Endothelial cell of umbilical vein (primary cell): ENCODE data around the gene JAKMIP3. TPM values are rescaled to one million over a fixed set of nuclear protein-coding genes. Genes with fewer than 3 reads are reported as not detected.

Experiments used
- BruUV-seq: library from RNA; stranded (reverse); fragments of 400-500 nt; replicated peaks from 2 replicates; lab custom pipeline; 2021; lab: Mats Ljungman, UMichigan
- CTCF ChIA-PET: fragments of 300-600, 350-600 bp; sonication (Branson Sonifier 250); formaldehyde crosslinking; loops from one replicate; lab custom pipeline; 2021; ENCODE audit warnings: antibody characterized with exemption, inconsistent platforms; lab: Charles Lee
- POLR2A ChIA-PET: fragments of 300-600, 350-600 bp; sonication (Branson Sonifier 250); formaldehyde crosslinking; loops from one replicate; lab custom pipeline; 2021; ENCODE audit warnings: antibody characterized with exemption, inconsistent platforms; lab: Charles Lee
- DNase-seq: peaks from one replicate; pipeline ENCODE4 v3.0.0-alpha.2; 2011; ENCODE audit warnings: low read depth, low spot score
- FAIRE-seq: peaks from 2 replicates; lab custom pipeline; 2011; peaks lifted over from hg19 to GRCh38; lab: Jason Lieb, UNC
- H2AFZ ChIP-seq: 2 replicates; pipeline ENCODE4 v1.6.0; 2012; ENCODE audit warnings: low read depth, low read length, control low read depth, inconsistent platforms
- H3K27ac ChIP-seq: 2 replicates; pipeline ENCODE4 v1.5.1; 2011; ENCODE audit warnings: low read depth, mild to moderate bottlenecking, control low read depth, low read length, moderate library complexity; ENCODE audit not compliant: insufficient read depth
- H3K27me3 ChIP-seq, 2 experiments: 2 replicates each; pipeline versions ENCODE4 v1.6.0 to v1.6.1; 2011; ENCODE audit warnings: low read length in 2 of 2, mixed read lengths in 1 of 2; ENCODE audit not compliant: control insufficient read depth in 2 of 2, insufficient read depth in 2 of 2
- H3K36me3 ChIP-seq, 2 experiments: 2 replicates in 1 of 2; 3 replicates in 1 of 2; pipeline ENCODE4 v1.5.1; 2011; ENCODE audit warnings: low read length in 2 of 2, mild to moderate bottlenecking in 1 of 2, moderate library complexity in 1 of 2; ENCODE audit not compliant: control insufficient read depth in 2 of 2, insufficient read depth in 2 of 2; ENCODE audit errors: extremely low read depth in 1 of 2
- H3K4me1 ChIP-seq: 3 replicates; pipeline ENCODE4 v1.5.1; 2011; ENCODE audit warnings: mild to moderate bottlenecking, low read length; ENCODE audit not compliant: control insufficient read depth, insufficient read depth; ENCODE audit errors: extremely low read depth
- H3K4me2 ChIP-seq: 2 replicates; pipeline ENCODE4 v1.6.1; 2011; ENCODE audit warnings: low read length, control low read depth, mixed read lengths; ENCODE audit not compliant: insufficient read depth
- H3K4me3 ChIP-seq, 3 experiments: fragments of 200-600 bp in 1 of 3; sonication (generic), shearing (Covaris generic) in 1 of 3; replicated peaks in 1 of 3; 2 replicates each; pipeline ENCODE4 v1.5.1; 2011 to 2016; ENCODE audit warnings: control low read depth in 3 of 3, low read length in 3 of 3, mild to moderate bottlenecking in 2 of 3, inconsistent platforms in 1 of 3, low read depth in 1 of 3, moderate library complexity in 1 of 3; ENCODE audit not compliant: insufficient read depth in 1 of 3
- H3K79me2 ChIP-seq: 2 replicates; pipeline ENCODE4 v1.6.0; 2012; ENCODE audit warnings: low read length, inconsistent platforms; ENCODE audit not compliant: control insufficient read depth, insufficient read depth
- H3K9ac ChIP-seq: replicated peaks from 2 replicates; pipeline ENCODE3; 2011; ENCODE audit warnings: low read length, control low read depth; ENCODE audit not compliant: insufficient read depth; ENCODE audit errors: extremely low read depth
- H3K9me1 ChIP-seq: replicated peaks from 3 replicates; pipeline ENCODE4 v1.6.0; 2011; ENCODE audit warnings: mild to moderate bottlenecking, low read length; ENCODE audit not compliant: control insufficient read depth, insufficient read depth; ENCODE audit errors: extremely low read depth
- H3K9me3 ChIP-seq: replicated peaks from 2 replicates; pipeline ENCODE4 v1.5.1; 2012; ENCODE audit warnings: low read length, inconsistent platforms; ENCODE audit not compliant: control insufficient read depth, insufficient read depth
- H4K20me1 ChIP-seq: replicated peaks from 2 replicates; pipeline ENCODE3; 2011; ENCODE audit warnings: mild to moderate bottlenecking, low read length; ENCODE audit not compliant: control insufficient read depth, insufficient read depth; ENCODE audit errors: extremely low read depth
- EZH2 ChIP-seq: IDR thresholded peaks from 2 replicates; pipeline ENCODE4 v1.6.1; 2012; ENCODE audit warnings: borderline replicate concordance, low read depth, mild to moderate bottlenecking, moderate library complexity, low read length, inconsistent platforms; ENCODE audit not compliant: severe bottlenecking
- FOS ChIP-seq: IDR thresholded peaks from 2 replicates; pipeline ENCODE4 v1.6.1; 2011; ENCODE audit warnings: mild to moderate bottlenecking, low read length, moderate library complexity, borderline replicate concordance; ENCODE audit not compliant: insufficient read depth
- GATA2 ChIP-seq: IDR thresholded peaks from 2 replicates; pipeline ENCODE4 v1.7.0; 2011; ENCODE audit warnings: low read depth, mild to moderate bottlenecking, moderate library complexity, mixed read lengths, low read length; ENCODE audit not compliant: insufficient read length, insufficient read depth
- MYC ChIP-seq: IDR thresholded peaks from one replicate; pipeline ENCODE4 v1.6.1; 2011; ENCODE audit warnings: mild to moderate bottlenecking, low read depth, low read length
- POLR2A ChIP-seq: IDR thresholded peaks from 2 replicates; pipeline ENCODE4 v1.6.1; 2012; ENCODE audit warnings: low read depth, mild to moderate bottlenecking, control low read depth, low read length
- POLR2AphosphoS5 ChIP-seq: IDR thresholded peaks from 2 replicates; pipeline ENCODE4 v1.6.1; 2012; ENCODE audit warnings: low read depth, mild to moderate bottlenecking, control low read depth, low read length, moderate library complexity; ENCODE audit not compliant: insufficient read depth
- dilution Hi-C: fragments of 300-500 bp; cut with MboI; formaldehyde crosslinking; loops from one replicate; pipeline ENCODE4 v1.15.0; 2019; ENCODE audit warnings: low sequenced_read_pairs; ENCODE audit not compliant: extremely low pct_ligation_motif_present
- intact Hi-C: fragments of 100-400 bp; cut with micrococcal nuclease; formaldehyde crosslinking; loops from one replicate; pipeline ENCODE4 v1.10.0; 2022
- polyA plus RNA-seq, 4 experiments: library from polyadenylated mRNA; depleted of rRNA in 3 of 4; stranded (reverse) in 3 of 4; unstranded in 1 of 4; fragments of >200 nt; gene quantifications; 2 replicates each; pipeline versions ENCODE4 v1.2.1 to v1.2.3, GENCODE V29; 2011 to 2012; ENCODE audit warnings: missing spikeins in 1 of 4
- total RNA-seq: library from RNA; stranded (reverse); gene quantifications from 2 replicates; pipeline ENCODE4 v1.2.3, GENCODE V29; 2021
- TF ChIP-seq, protein P1 (sequence below), 2 donors: IDR thresholded peaks; 1 replicate in 1 of 2; 2 replicates in 1 of 2; pipeline ENCODE4 v1.5.1; 2011; ENCODE audit warnings: low read length in 2 of 2, mild to moderate bottlenecking in 2 of 2, moderate library complexity in 2 of 2, control low read depth in 1 of 2, inconsistent platforms in 1 of 2, low read depth in 1 of 2; ENCODE audit not compliant: insufficient read depth in 1 of 2; ENCODE audit errors: extremely low read depth in 1 of 2

Gene JAKMIP3
- total and polyA plus RNA-seq, 2 donors (not counting 3 experiments of a cell fraction or from before 2014, with no cell fraction given) = 0.01 TPM; not detected in 1

GRCh38 chr10:132095403-132096113, 29.8 kb downstream of the JAKMIP3 start:
- no TSS peak for BruUV-seq
- FAIRE-seq (no peak), DNase-seq (no peak)
- Histone ChIP-seq H3K27me3 (no peaks in the 10 kb centered on the region), H3K9me3 (no peaks in the 10 kb centered on the region), H3K79me2 (no peaks in the 10 kb centered on the region), H3K4me2 (no peak overlapping the region), H4K20me1 (no peaks in the 10 kb centered on the region), H3K9ac (no peak overlapping the region), H2AFZ (no peak overlapping the region), H3K36me3 (no peaks in the 10 kb centered on the region), H3K9me1 (no peaks in the 10 kb centered on the region), H3K4me1 (no peaks in the 10 kb centered on the region), H3K27ac (no peak overlapping the region), H3K4me3 (no peak overlapping the region)
- CTCF ChIA-PET = no interaction called here
- POLR2A ChIA-PET = no interaction called here
- TF ChIP-seq EZH2 (no peak), GATA2 (no peak), FOS (no peak), POLR2A (no peak), POLR2AphosphoS5 (no peak), MYC (no peak)
- TF ChIP-seq, protein P1, sequence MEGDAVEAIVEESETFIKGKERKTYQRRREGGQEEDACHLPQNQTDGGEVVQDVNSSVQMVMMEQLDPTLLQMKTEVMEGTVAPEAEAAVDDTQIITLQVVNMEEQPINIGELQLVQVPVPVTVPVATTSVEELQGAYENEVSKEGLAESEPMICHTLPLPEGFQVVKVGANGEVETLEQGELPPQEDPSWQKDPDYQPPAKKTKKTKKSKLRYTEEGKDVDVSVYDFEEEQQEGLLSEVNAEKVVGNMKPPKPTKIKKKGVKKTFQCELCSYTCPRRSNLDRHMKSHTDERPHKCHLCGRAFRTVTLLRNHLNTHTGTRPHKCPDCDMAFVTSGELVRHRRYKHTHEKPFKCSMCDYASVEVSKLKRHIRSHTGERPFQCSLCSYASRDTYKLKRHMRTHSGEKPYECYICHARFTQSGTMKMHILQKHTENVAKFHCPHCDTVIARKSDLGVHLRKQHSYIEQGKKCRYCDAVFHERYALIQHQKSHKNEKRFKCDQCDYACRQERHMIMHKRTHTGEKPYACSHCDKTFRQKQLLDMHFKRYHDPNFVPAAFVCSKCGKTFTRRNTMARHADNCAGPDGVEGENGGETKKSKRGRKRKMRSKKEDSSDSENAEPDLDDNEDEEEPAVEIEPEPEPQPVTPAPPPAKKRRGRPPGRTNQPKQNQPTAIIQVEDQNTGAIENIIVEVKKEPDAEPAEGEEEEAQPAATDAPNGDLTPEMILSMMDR (IDR thresholded peaks at IDR 0.05; ENCODE audit: extremely low read depth in 1 of 2, insufficient read depth in 1 of 2, low read depth in 1 of 2, low read length in 2 of 2) = no peak
- intact Hi-C loops (no loop called here), dilution Hi-C loops (no loop called here)
